ENCODE measurements around the gene TAF11L3.

DNA sequence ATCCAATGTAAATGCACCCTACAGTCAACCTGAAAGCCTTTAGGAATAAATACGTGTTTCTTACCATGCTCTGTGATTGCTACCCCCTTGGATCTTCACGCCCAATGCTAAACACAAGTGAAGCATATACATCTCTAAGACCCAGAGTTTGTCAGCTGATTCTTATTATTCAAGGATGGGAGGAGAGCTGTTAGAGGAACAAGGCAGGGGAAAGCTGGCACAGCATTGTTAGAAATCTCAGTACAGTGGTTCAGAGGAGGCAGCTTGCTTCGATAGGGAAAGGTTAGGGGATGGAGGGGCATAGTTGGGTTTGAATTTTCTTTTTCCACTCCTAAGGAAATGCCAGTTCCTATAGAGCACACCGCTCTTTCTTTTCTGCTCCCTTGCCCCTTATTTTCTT is 36.8 kb upstream of the TAF11L3 start:
- TF ChIP-seq CTCF (IDR thresholded peaks at IDR 0.05; ENCODE audit: insufficient read depth, low read length) (no peak), GABPA (IDR thresholded peaks at IDR 0.05; ENCODE audit: low read depth) (no peak), REST (IDR thresholded peaks at IDR 0.05; ENCODE audit: insufficient replicate concordance, low read depth) (no peak)

Measured in HL-60 (cell line).